Breast epithelium (tissue), 3 donors: Measurements from ENCODE around the gene SPOCK1.

Experiments
- POLR2A ChIP-seq: fragments of 450-650 bp; IDR thresholded peaks from one replicate; pipeline ENCODE4 v1.6.1; 2016; ENCODE audit warnings: antibody characterized with exemption, mild to moderate bottlenecking, moderate library complexity
- POLR2AphosphoS5 ChIP-seq, 3 donors: sonication (generic); formaldehyde crosslinking; IDR thresholded peaks; one replicate each; pipeline ENCODE4 v1.6.1; 2017; ENCODE audit warnings: antibody characterized with exemption in 3 of 3
- TF ChIP-seq, protein P1 (sequence below), 3 donors: fragments of 450-650 bp; IDR thresholded peaks; one replicate each; pipeline ENCODE4 v1.5.1; 2016 to 2017; ENCODE audit warnings: antibody characterized with exemption in 3 of 3, mild to moderate bottlenecking in 3 of 3, moderate library complexity in 3 of 3

DNA sequence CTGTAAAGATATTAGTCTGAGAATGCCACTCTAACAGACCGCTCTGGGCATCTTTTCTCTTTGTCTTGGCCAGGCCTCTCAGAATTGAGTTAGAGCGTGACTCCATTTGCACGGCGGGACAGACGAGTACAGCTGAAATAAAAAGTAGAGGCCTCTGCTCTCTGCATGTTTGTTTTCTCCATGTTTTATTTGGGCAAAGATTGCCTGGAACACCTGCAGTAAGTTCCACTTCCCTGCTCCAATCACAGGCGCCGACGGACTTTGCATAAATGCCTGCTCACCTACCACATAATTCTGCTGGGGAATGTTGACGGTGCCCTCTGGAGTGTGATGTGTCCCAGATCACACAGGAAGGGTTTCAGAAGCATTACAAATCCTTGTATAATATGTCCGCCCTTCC, 10.6 kb downstream of the SPOCK1 start:
- TF ChIP-seq POLR2AphosphoS5 (IDR thresholded peaks at IDR 0.05) (no peak), POLR2A (no peak)
- TF ChIP-seq, protein P1, sequence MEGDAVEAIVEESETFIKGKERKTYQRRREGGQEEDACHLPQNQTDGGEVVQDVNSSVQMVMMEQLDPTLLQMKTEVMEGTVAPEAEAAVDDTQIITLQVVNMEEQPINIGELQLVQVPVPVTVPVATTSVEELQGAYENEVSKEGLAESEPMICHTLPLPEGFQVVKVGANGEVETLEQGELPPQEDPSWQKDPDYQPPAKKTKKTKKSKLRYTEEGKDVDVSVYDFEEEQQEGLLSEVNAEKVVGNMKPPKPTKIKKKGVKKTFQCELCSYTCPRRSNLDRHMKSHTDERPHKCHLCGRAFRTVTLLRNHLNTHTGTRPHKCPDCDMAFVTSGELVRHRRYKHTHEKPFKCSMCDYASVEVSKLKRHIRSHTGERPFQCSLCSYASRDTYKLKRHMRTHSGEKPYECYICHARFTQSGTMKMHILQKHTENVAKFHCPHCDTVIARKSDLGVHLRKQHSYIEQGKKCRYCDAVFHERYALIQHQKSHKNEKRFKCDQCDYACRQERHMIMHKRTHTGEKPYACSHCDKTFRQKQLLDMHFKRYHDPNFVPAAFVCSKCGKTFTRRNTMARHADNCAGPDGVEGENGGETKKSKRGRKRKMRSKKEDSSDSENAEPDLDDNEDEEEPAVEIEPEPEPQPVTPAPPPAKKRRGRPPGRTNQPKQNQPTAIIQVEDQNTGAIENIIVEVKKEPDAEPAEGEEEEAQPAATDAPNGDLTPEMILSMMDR (IDR thresholded peaks at IDR 0.05), result no peak
